Measurements from ENCODE around the gene MYBPH. TPM values are rescaled to one million over a fixed set of nuclear protein-coding genes. Genes with fewer than 3 reads are reported as not detected.

MYBPH gene
- total and polyA plus RNA-seq, 2 donors (not counting 1 experiment from before 2014, with no cell fraction given): not detected

DNA sequence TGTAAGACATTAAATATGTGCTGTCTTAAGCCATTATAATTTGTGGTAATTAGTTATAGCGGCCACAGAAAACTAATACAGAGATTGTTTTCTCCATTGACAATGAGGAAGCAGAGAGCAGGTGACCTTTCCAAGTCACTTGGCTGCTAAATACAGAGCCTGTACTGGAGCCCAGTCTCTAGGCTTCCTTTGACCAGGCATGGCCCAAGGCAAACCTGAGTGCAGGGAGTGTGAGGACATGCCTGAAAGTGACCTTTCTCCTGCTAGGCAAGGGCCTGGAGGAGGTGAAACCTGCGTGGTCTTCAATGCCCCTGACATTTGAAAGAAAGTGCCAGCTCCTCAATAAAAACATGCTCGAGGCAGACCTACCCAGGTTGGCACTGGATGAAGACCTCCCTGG lies 23.4 kb upstream of the MYBPH start:
- no peaks in the 10 kb centered on the region for H4K20me1 ChIP-seq (ENCODE audit: control insufficient read depth, insufficient read depth, low read length, poor library complexity, severe bottlenecking)
- DNase-seq: no peak
- H3K4me3 ChIP-seq (ENCODE audit: control extremely low read depth in 1 of 5, extremely low read depth in 1 of 5, insufficient read depth in 1 of 5, low read depth in 2 of 5, low read length in 4 of 5): no peak overlapping the region
- Mint-ChIP-seq H3K9me3 (ENCODE audit: insufficient read depth) (no peaks in the 10 kb centered on the region), H3K27me3 (peaks cover 44% of the 10 kb centered on the region), H3K4me1 (no peaks in the 10 kb centered on the region), H3K27ac (no peak overlapping the region), H3K4me3 (no peak overlapping the region)
- H3K36me3 ChIP-seq (replicated peaks in 1 of 2; ENCODE audit: control extremely low read depth in 1 of 2, control insufficient read depth in 1 of 2, extremely low read depth in 1 of 2, insufficient read depth in 2 of 2, low read length in 1 of 2): no peaks in the 10 kb centered on the region
- no peak overlapping the region for H3K4me2 ChIP-seq (replicated peaks; ENCODE audit: low read depth, low read length, poor library complexity, severe bottlenecking)
- ChIA-PET POLR2A (no interaction called here), CTCF (interaction anchor here (1.0 kb wide), 1 partner anchor 159 kb away, joined by 3 read pairs; no protein-coding TSS in a partner anchor)
- H3K9me3 ChIP-seq (ENCODE audit: control extremely low read depth in 1 of 3, control insufficient read depth in 2 of 3, insufficient read depth in 1 of 3, low read length in 2 of 3): no peaks in the 10 kb centered on the region
- WGBS (ENCODE audit: insufficient coverage): 81% methylated on average over 2 of the region's 3 CpGs
- H3K4me1 ChIP-seq (ENCODE audit: control insufficient read depth in 2 of 2, insufficient read depth in 2 of 2, low read length in 2 of 2): no peaks in the 10 kb centered on the region
- no peaks in the 10 kb centered on the region for H3K79me2 ChIP-seq (ENCODE audit: control insufficient read depth, insufficient read depth, low read length)
- no peak overlapping the region for H3K27ac ChIP-seq (ENCODE audit: low read length in 2 of 2)
- no peak for TF ChIP-seq EZH2 (IDR thresholded peaks at IDR 0.05; ENCODE audit: borderline replicate concordance, insufficient read depth, low read depth, low read length, poor library complexity, severe bottlenecking)
- TF ChIP-seq, protein P1, sequence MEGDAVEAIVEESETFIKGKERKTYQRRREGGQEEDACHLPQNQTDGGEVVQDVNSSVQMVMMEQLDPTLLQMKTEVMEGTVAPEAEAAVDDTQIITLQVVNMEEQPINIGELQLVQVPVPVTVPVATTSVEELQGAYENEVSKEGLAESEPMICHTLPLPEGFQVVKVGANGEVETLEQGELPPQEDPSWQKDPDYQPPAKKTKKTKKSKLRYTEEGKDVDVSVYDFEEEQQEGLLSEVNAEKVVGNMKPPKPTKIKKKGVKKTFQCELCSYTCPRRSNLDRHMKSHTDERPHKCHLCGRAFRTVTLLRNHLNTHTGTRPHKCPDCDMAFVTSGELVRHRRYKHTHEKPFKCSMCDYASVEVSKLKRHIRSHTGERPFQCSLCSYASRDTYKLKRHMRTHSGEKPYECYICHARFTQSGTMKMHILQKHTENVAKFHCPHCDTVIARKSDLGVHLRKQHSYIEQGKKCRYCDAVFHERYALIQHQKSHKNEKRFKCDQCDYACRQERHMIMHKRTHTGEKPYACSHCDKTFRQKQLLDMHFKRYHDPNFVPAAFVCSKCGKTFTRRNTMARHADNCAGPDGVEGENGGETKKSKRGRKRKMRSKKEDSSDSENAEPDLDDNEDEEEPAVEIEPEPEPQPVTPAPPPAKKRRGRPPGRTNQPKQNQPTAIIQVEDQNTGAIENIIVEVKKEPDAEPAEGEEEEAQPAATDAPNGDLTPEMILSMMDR (IDR thresholded peaks at IDR 0.05): no peak
- ATAC-seq (ENCODE audit: low read depth): no peak
- no peak overlapping the region for H3K9ac ChIP-seq (ENCODE audit: low read length)
- H2AFZ ChIP-seq (ENCODE audit: insufficient read depth, low read depth, low read length, poor library complexity, severe bottlenecking): no peak overlapping the region
- H3K27me3 ChIP-seq (replicated peaks in 1 of 4; ENCODE audit: control extremely low read depth in 1 of 4, control insufficient read depth in 3 of 4, insufficient read depth in 4 of 4, low read length in 3 of 4): peaks cover 0 to 9% (median 1%) of the 10 kb centered on the region in 4 experiments
- intact Hi-C loops (cut with micrococcal nuclease): no loop called here

DNA sequence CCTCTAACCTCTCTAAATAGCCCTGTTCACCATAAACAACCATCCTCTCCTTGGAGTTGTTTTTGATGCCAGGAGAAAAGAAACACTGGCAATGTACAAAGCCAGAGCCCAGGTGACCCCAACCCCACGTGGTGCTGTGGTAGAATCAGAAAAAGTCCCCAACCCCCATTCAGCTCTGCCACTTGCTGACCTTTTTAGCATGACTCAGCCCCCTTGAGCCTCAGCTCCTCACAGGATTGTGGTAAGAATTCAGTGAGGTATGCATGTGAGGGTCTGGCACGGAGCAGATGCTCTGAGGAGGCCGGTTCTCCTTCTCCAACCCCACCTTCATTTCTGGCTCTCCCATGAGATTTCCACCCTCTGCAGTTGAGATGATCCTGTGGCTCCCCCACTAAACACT lies 22.0 kb upstream of the MYBPH start:
- Mint-ChIP-seq H3K4me1 (no peaks in the 10 kb centered on the region), H3K27me3 (peaks cover 33% of the 10 kb centered on the region), H3K9me3 (ENCODE audit: insufficient read depth) (no peaks in the 10 kb centered on the region), H3K27ac (no peak overlapping the region), H3K4me3 (no peak overlapping the region)
- no peak overlapping the region for H3K4me2 ChIP-seq (replicated peaks; ENCODE audit: low read depth, low read length, poor library complexity, severe bottlenecking)
- H3K27me3 ChIP-seq (replicated peaks in 1 of 4; ENCODE audit: control extremely low read depth in 1 of 4, control insufficient read depth in 3 of 4, insufficient read depth in 4 of 4, low read length in 3 of 4): peaks cover 0 to 9% (median 1%) of the 10 kb centered on the region in 4 experiments
- no peaks in the 10 kb centered on the region for H4K20me1 ChIP-seq (ENCODE audit: control insufficient read depth, insufficient read depth, low read length, poor library complexity, severe bottlenecking)
- no peak overlapping the region for H3K9ac ChIP-seq (ENCODE audit: low read length)
- H3K79me2 ChIP-seq (ENCODE audit: control insufficient read depth, insufficient read depth, low read length): no peaks in the 10 kb centered on the region
- no peak overlapping the region for H3K27ac ChIP-seq (ENCODE audit: low read length in 2 of 2)
- intact Hi-C loops (cut with micrococcal nuclease): no loop called here
- no CpG with 5 or more reads among the region's 3 CpGs for WGBS (ENCODE audit: insufficient coverage)
- ChIA-PET CTCF (no interaction called here), POLR2A (no interaction called here)
- H3K4me1 ChIP-seq (ENCODE audit: control insufficient read depth in 2 of 2, insufficient read depth in 2 of 2, low read length in 2 of 2): no peaks in the 10 kb centered on the region
- peaks cover 0 to 4% (median 0%) of the 10 kb centered on the region in 3 donors for H3K9me3 ChIP-seq (ENCODE audit: control extremely low read depth in 1 of 3, control insufficient read depth in 2 of 3, insufficient read depth in 1 of 3, low read length in 2 of 3)
- TF ChIP-seq, protein P1 (IDR thresholded peaks at IDR 0.05): no peak
- TF ChIP-seq EZH2 (IDR thresholded peaks at IDR 0.05; ENCODE audit: borderline replicate concordance, insufficient read depth, low read depth, low read length, poor library complexity, severe bottlenecking): no peak
- H3K4me3 ChIP-seq (ENCODE audit: control extremely low read depth in 1 of 5, extremely low read depth in 1 of 5, insufficient read depth in 1 of 5, low read depth in 2 of 5, low read length in 4 of 5): no peak overlapping the region
- H3K36me3 ChIP-seq (replicated peaks in 1 of 2; ENCODE audit: control extremely low read depth in 1 of 2, control insufficient read depth in 1 of 2, extremely low read depth in 1 of 2, insufficient read depth in 2 of 2, low read length in 1 of 2): no peaks in the 10 kb centered on the region
- ATAC-seq (ENCODE audit: low read depth) (no peak), DNase-seq (no peak)
- H2AFZ ChIP-seq (ENCODE audit: insufficient read depth, low read depth, low read length, poor library complexity, severe bottlenecking): no peak overlapping the region

All from B cell (primary cell).